Urinary bladder (tissue), 4 donors: ENCODE data around the gene CARD11. TPM values are rescaled to one million over a fixed set of nuclear protein-coding genes. Genes with fewer than 3 reads are reported as not detected.
A peak's percentile ranks its signal among the peaks of the same experiment; 100 is the strongest.

ENCODE experiments used
- DNase-seq: peaks from one replicate; pipeline ENCODE4 v3.0.0-alpha.2; 2015; ENCODE audit errors: extremely low spot score
- H3K27ac ChIP-seq: one replicate; pipeline ENCODE4 v1.5.1; 2013; ENCODE audit warnings: low read depth, mild to moderate bottlenecking, moderate library complexity
- H3K36me3 ChIP-seq: one replicate; pipeline ENCODE4 v1.6.1; 2013; ENCODE audit warnings: mild to moderate bottlenecking, moderate library complexity; ENCODE audit not compliant: insufficient read depth
- H3K4me1 ChIP-seq: one replicate; pipeline ENCODE4 v1.6.1; 2013; ENCODE audit warnings: mild to moderate bottlenecking, moderate library complexity; ENCODE audit not compliant: insufficient read depth
- H3K4me3 ChIP-seq: one replicate; pipeline ENCODE4 v1.5.1; 2013; ENCODE audit warnings: low read depth, low read length
- WGBS: extraction: QIAGEN DNeasy Blood & Tissue Kit; methylation state at CpG from one replicate; pipeline ENCODE4 v1.1.7; 2013; 5-methylcytosine and 5-hydroxymethylcytosine counted together
- polyA plus RNA-seq: library from polyadenylated mRNA; stranded (reverse); fragments of 200-250 nt; gene quantifications from one replicate; pipeline ENCODE4 v1.2.3, GENCODE V29; 2013
- total RNA-seq: library from RNA; depleted of rRNA; stranded (reverse); fragments of >200 nt; gene quantifications from one replicate; pipeline ENCODE4 v1.2.3, GENCODE V29; 2014
- donor health status: healthy with polysubstance abuse.
- donor health status: healthy.

CARD11 gene
- total RNA-seq (5.0 TPM), polyA plus RNA-seq (5.4 TPM)

- 9% methylated on average over 45 of the region's 45 CpGs for WGBS
- H3K4me1 ChIP-seq: no peaks in the 10 kb centered on the region
- H3K36me3 ChIP-seq: no peaks in the 10 kb centered on the region
- H3K27ac ChIP-seq: peak within 1 kb of the TSS; percentile 73
- no peak for DNase-seq
- H3K4me3 ChIP-seq: peak within 1 kb of the TSS; percentile 58
Observed at GRCh38 chr7:3043544-3044371, at the start of gene CARD11. TSS of gene CARD11 (minus strand) at chr7:3043867. CDS start at chr7:2958506, 85,361 bp downstream.

GRCh38 chr7:3092468-3092867 is 48.8 kb upstream of the CARD11 start:
- Histone ChIP-seq H3K27ac (no peak overlapping the region), H3K36me3 (no peaks in the 10 kb centered on the region), H3K4me3 (no peak overlapping the region), H3K4me1 (no peaks in the 10 kb centered on the region)
- DNase-seq: no peak
- WGBS: 75% methylated on average over 6 of the region's 6 CpGs

GRCh38 chr7:3091631-3092030 is 48.0 kb upstream of the CARD11 start:
- WGBS: 84% methylated on average over 8 of the region's 8 CpGs

GRCh38 chr7:3089493-3089892 is 45.8 kb upstream of the CARD11 start:
- H3K36me3 ChIP-seq: no peaks in the 10 kb centered on the region
- no peak for DNase-seq
- H3K27ac ChIP-seq: no peak overlapping the region
- H3K4me3 ChIP-seq: no peak overlapping the region
- no peaks in the 10 kb centered on the region for H3K4me1 ChIP-seq
- 48% methylated on average over 11 of the region's 11 CpGs for WGBS

More at GRCh38 chr7:3091631-3092030, 48.0 kb upstream of the CARD11 start:
- no peak overlapping the region for H3K27ac ChIP-seq
- H3K36me3 ChIP-seq: no peaks in the 10 kb centered on the region
- H3K4me1 ChIP-seq: no peaks in the 10 kb centered on the region
- no peak for DNase-seq
- H3K4me3 ChIP-seq: no peak overlapping the region

GRCh38 chr7:3087243-3087755 is 43.6 kb upstream of the CARD11 start:
- H3K4me1 ChIP-seq: no peaks in the 10 kb centered on the region
- no peak overlapping the region for H3K4me3 ChIP-seq
- DNase-seq: no peak
- no peak overlapping the region for H3K27ac ChIP-seq
- H3K36me3 ChIP-seq: no peaks in the 10 kb centered on the region
- WGBS: 32% methylated on average over 7 of the region's 7 CpGs

GRCh38 chr7:3083350-3083749 is 39.7 kb upstream of the CARD11 start:
- no peak overlapping the region for H3K4me3 ChIP-seq
- no peak overlapping the region for H3K27ac ChIP-seq
- DNase-seq: no peak
- H3K36me3 ChIP-seq: no peaks in the 10 kb centered on the region
- 58% methylated on average over 4 of the region's 4 CpGs for WGBS
- H3K4me1 ChIP-seq: no peaks in the 10 kb centered on the region

- DNase-seq: no peak
- Histone ChIP-seq H3K27ac (no peak overlapping the region), H3K4me3 (no peak overlapping the region), H3K36me3 (no peaks in the 10 kb centered on the region), H3K4me1 (no peaks in the 10 kb centered on the region)
- 79% methylated on average over 9 of the region's 9 CpGs for WGBS
Observed at GRCh38 chr7:3082831-3083230, 39.2 kb upstream of the CARD11 start.

GRCh38 chr7:3082386-3082785 is 38.7 kb upstream of the CARD11 start:
- no peak overlapping the region for H3K4me3 ChIP-seq
- H3K27ac ChIP-seq: no peak overlapping the region
- no peaks in the 10 kb centered on the region for H3K4me1 ChIP-seq
- 80% methylated on average over 6 of the region's 6 CpGs for WGBS
- no peak for DNase-seq
- no peaks in the 10 kb centered on the region for H3K36me3 ChIP-seq

- H3K27ac ChIP-seq: no peak overlapping the region
- 66% methylated on average over 5 of the region's 5 CpGs for WGBS
- H3K4me3 ChIP-seq: no peak overlapping the region
- DNase-seq: no peak
- H3K4me1 ChIP-seq: no peaks in the 10 kb centered on the region
- no peaks in the 10 kb centered on the region for H3K36me3 ChIP-seq
Observed at GRCh38 chr7:3080106-3080505, 36.4 kb upstream of the CARD11 start.

- Histone ChIP-seq H3K4me1 (no peaks in the 10 kb centered on the region), H3K4me3 (no peak overlapping the region), H3K27ac (no peak overlapping the region), H3K36me3 (no peaks in the 10 kb centered on the region)
- 77% methylated on average over 7 of the region's 7 CpGs for WGBS
- DNase-seq: no peak
Observed at GRCh38 chr7:3078514-3078913, 34.8 kb upstream of the CARD11 start.

GRCh38 chr7:3076700-3077099 is 33.0 kb upstream of the CARD11 start:
- no peak overlapping the region for H3K27ac ChIP-seq
- no peaks in the 10 kb centered on the region for H3K4me1 ChIP-seq
- 89% methylated on average over 4 of the region's 4 CpGs for whole genome bisulfite sequencing
- H3K36me3 ChIP-seq: no peaks in the 10 kb centered on the region
- H3K4me3 ChIP-seq: no peak overlapping the region
- no peak for DNase-seq

- DNase-seq: no peak
- no peaks in the 10 kb centered on the region for H3K36me3 ChIP-seq
- WGBS: 82% methylated on average over 3 of the region's 3 CpGs
- H3K27ac ChIP-seq: no peak overlapping the region
- H3K4me1 ChIP-seq: no peaks in the 10 kb centered on the region
- no peak overlapping the region for H3K4me3 ChIP-seq
Observed at GRCh38 chr7:3076163-3076562, 32.5 kb upstream of the CARD11 start.

GRCh38 chr7:3075441-3075840 is 31.8 kb upstream of the CARD11 start:
- no peaks in the 10 kb centered on the region for H3K36me3 ChIP-seq
- H3K4me1 ChIP-seq: no peaks in the 10 kb centered on the region
- DNase-seq: no peak
- H3K4me3 ChIP-seq: no peak overlapping the region
- WGBS: 74% methylated on average over 4 of the region's 4 CpGs
- no peak overlapping the region for H3K27ac ChIP-seq

- DNase-seq: no peak
Observed at GRCh38 chr7:3074459-3074821, 30.8 kb upstream of the CARD11 start.

More at GRCh38 chr7:3074459-3074821, 30.8 kb upstream of the CARD11 start:
- Histone ChIP-seq H3K27ac (no peak overlapping the region), H3K4me1 (no peaks in the 10 kb centered on the region), H3K36me3 (no peaks in the 10 kb centered on the region), H3K4me3 (no peak overlapping the region)
- 66% methylated on average over 4 of the region's 4 CpGs for WGBS
